ENCODE results near the gene NRXN3. TPM values are rescaled to one million over a fixed set of nuclear protein-coding genes. Genes with fewer than 3 reads are reported as not detected.

The NRXN3 gene
- total RNA-seq, 1 experiment from 2014 or later: 0.23 TPM

DNA sequence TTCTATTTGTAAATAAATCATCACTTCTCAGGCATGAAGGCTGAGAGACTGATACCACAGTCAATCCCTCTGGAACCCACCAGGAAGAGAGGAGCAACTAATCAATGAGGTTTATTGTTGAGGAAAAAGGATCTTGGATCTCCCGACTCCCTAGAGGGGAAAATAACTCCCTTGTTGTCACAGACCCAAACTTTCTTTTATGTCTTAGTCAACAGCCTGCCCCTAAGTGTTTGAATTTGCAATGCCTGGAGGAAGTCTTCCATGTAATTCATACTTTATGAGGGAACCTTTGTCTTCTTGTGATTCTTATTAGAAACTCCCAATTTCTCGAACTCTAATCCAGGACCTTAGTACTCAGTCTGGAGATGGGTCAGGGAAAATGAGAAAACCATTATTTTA is 1235.3 kb downstream of the NRXN3 start:
- DNase-seq (ENCODE audit: low read depth): no peak

DNA sequence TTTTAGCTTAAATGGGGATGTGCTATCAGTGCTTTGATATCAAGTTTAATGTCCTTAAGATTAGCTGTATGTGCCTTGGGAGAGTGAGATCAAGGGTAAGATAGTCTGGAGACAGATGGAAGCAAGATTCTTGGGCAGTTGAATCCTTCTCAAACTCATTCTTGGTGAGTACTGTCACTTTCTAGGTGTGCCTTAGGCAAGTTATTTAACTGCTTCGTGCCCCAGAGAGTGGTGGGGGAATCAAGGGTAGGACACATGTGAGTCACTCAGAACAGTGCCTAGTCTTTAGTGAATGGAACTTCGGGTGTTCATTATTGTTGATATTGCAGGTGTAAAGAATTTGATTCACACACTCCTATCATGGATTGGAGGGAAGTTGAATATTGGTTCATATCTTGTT is 1237.4 kb downstream of the NRXN3 start:
- DNase-seq (ENCODE audit: low read depth): no peak

DNA sequence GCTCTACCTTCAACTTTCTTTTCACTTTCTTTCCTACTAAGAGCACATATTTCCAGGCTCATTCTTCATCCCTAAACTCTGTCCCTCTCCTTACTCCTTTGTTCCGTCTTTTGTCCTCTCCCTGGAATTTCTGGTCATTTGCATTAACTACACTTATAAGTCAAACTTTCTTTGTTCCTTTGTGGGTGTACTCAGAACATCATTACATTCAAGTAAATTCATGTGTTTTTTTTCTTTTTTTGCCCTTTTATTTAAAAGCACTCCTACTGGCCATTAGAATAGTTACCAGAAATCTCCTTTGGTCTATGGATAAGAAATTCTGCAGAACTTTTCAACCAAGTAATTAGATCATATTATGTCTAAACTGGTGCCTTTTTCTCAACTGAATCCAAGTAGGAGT is 1238.5 kb downstream of the NRXN3 start:
- DNase-seq (ENCODE audit: low read depth): no peak

GRCh38 chr14:79411403-79412174 is 1241.4 kb downstream of the NRXN3 start:
- DNase-seq (ENCODE audit: low read depth): peak; percentile 2

- DNase-seq (ENCODE audit: low read depth): no peak
Observed at GRCh38 chr14:79412822-79413221, 1242.6 kb downstream of the NRXN3 start.

DNA sequence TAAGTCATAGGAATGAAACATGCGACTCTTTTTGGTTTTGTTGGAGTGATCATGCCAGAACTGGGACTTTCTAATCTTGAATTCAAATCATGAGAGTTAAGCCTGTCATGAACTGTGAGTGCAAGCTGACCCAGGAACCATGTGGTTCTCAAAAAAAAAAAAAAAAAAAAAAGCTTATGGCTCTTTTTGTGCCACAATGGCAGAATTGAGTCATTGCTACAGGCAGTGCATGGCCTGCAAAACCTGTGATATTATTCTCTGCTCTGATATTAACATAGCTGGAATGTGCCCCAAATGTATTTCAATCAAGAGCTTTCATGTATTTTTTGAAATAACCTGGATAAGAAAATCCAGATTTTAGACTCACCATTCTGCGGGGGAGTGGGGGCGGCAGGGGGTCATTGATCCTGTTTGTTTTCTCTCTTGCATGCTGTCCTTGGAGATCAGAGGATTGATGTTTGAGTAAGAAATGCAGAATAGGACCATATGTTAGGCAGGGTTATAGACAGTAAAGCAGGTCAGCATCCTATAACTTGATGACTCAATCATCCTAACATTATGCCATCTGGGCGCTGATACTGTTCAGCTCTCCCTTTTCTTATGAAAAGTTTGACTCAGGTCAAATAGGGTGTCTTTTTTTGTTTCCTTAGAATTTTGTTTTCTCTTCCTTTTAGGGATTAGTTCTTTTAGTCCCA is 1243.7 kb downstream of the NRXN3 start:
- DNase-seq (ENCODE audit: low read depth): no peak

GRCh38 chr14:79415726-79416125 is 1245.6 kb downstream of the NRXN3 start:
- DNase-seq (ENCODE audit: low read depth): no peak

GRCh38 chr14:79417961-79418360 is 1247.8 kb downstream of the NRXN3 start:
- no peak for DNase-seq (ENCODE audit: low read depth)

DNA sequence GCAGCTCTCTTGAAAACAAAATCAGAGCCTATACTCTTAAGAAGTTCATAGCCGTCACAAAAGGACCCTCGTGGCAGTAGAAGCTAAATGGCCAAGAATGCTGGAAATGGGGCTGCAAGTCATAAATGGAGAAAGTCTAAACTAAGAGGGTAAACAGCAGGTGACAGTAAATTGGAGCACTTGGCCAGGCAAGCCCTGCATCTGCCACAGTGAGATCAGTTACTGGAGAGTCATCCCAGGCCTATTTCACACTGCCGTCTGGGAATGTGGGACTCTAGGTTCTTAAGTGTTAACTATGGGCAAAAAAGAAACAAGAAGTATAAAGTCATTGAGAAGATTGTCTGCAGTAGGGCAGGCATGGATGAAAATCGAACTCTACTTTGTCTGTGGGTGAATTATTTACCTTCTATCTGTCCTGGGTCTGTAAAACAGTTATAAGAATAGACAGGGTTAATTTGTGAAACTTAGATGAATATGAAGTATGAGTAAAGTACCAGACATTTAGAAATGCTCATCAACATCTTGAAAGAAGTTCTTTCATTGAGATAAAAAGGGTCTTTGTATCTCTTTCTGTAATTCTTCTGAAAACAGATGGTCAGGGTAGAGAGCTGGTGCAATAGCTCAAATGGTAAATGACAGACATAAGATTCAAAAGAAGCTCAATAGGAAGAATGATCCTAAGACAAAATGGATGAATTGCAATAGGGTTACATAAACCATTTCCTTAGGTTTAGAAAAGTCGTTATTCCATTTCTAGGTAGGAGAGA is 1248.7 kb downstream of the NRXN3 start:
- DNase-seq (ENCODE audit: low read depth): no peak

GRCh38 chr14:79419571-79420327 is 1249.6 kb downstream of the NRXN3 start:
- DNase-seq (ENCODE audit: low read depth): no peak

DNA sequence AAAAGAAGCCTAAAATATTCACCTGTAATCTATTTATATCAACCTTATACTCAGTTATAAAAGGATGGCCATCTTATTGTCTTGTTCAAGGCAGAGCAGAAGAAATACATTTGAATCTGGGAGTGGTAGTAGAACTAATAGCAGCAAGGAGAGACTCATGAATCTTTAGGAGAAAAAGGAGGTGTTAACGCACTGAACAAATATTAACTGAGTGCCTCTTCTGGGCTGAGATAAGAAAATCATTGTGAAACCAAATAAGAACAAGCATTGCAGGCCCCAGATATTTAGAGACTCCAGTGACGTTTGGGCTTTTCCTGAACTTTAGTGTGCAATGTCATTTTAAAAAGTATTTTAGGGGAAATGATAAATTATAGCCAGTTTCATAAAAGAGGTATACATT is 1250.6 kb downstream of the NRXN3 start:
- no peak for DNase-seq (ENCODE audit: low read depth)

DNA sequence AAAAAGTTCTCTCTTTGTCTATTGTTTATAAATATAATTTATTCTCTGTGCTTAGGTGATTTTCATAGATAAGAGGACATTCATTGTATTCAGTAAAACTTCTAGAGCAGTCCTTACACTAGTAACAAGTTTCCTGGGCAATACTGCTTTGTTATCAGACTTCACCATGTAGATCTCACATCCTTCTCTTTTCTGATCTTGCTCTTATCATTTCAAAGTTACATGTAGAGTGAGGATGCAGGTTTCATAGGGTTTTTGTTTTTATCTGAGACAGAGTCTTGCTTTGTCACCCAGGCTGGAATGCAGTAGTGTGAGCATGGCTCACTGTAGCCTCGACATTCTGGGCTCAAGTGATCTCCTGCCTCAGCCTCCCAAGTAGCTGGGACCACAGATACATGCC is 1251.6 kb downstream of the NRXN3 start:
- no peak for DNase-seq (ENCODE audit: low read depth)

DNA sequence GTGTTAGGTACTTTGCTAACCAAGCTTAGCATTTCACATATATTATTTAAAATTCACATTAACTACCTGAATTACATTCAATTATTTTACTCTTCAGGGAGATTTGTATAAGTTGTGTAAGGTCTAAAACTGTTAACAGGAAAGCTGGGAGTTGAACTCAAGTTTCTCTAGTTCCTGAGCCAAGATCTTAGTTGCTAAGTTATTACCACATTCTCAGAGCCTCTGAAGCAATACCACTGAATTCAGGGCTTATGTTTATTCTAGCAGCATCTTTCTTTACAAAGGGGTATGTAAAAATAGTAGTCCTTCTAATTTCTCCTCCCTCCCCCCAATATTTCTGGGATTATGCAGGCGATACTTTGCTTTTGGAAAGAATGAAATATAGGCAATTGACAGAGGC is 1254.3 kb downstream of the NRXN3 start:
- no peak for DNase-seq (ENCODE audit: low read depth)

DNA sequence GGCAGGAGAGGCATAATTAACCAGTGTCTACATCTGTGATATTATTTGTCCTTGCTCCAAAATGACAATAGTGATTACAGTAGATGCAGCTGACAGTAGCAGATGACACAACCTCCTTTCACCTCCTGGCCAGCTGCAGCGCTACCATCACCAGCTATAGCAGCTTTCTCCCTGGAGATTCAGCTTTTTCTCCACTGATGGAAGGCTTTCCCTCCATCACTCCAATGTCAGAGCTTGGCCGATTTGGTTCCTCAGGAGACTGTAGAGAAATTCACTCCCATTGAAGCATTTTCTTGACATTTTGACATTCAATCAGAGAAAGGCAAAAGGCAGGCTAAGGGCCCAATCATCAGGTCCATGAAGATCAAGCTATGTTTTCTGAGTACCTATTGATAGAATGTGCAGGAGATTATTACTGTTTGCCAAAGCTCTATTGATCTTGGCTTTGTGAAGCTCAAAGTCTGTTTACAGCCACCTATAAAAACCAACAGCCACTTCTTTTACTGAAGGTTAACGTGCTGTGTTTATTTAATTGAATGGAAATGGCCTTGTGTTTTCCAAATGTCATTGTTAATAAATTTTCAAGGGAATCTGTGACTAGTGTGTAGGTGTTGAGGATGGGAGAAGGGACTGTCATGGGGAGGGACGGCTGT is 1256.1 kb downstream of the NRXN3 start:
- no peak for DNase-seq (ENCODE audit: low read depth)

GRCh38 chr14:79432640-79433039 is 1262.5 kb downstream of the NRXN3 start:
- no peak for DNase-seq (ENCODE audit: low read depth)

DNA sequence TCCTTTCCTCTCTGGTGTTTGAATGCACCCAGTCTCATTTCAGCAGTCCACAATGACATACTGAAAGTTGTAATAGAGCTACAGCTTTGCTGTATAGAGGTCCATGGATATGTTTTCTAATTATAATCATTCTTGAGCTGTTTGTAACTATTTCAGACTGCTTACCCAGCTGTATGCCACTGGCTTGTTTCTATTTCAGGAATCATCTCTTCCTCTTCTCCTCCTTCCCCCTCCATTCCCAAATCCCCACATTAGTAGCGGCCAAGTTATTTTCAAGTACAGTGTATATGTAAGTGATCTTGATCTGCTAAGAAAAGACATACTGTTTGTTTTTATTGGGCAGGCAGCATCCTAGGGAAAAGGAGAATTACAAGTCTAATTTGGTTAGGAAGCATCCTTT is 1266.2 kb downstream of the NRXN3 start:
- no peak for DNase-seq (ENCODE audit: low read depth)

GRCh38 chr14:79437951-79438350 is 1267.8 kb downstream of the NRXN3 start:
- no peak for DNase-seq (ENCODE audit: low read depth)

DNA sequence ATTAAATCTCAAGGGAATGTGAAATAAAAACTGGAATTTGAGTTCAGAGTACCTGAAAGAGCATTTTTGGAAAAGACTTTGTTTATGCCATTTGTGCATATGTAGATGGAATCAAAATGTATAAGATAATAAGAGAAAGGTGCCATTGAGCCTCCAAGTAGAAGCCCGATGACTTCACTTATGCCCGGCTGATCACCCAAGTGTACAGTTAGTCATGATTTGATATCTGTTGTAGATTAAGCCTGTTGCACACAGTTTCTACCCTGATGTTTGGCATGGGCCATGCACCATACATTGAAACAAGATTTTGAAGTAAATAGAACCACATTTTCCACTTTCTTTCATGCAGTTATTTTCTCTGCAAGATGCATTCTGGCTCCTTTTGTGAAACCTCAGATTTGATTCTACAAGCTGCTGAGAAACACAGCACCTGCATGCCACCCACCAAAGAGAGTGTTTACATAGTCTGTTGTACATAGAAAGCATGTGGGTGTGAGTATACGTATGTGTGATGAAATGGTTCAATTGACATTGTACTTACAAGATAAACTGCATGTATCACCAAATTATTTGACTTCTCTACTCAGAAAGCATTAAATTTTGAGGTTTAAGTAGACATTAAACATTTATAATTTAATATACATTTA is 1268.6 kb downstream of the NRXN3 start:
- DNase-seq (ENCODE audit: low read depth): no peak

DNA sequence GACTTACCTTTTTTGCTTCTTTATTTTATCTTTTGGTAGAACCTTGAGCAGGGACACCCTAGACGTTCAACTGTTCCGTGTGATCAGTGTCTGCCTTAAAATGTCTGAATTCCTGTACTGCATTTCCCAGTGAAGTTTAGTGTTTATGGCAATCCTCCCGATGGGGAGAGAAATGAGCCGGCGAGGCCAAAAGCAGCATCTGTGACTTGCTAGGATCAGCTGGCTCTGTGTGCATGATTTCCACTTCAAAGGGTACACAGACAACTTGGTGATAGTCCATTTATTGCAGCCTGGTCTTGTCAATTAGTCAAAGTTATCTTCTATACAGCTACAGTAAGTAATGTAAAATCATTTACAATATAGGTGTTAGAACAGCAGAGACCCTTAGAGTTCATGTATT is 1272.6 kb downstream of the NRXN3 start:
- DNase-seq (ENCODE audit: low read depth): no peak

DNA sequence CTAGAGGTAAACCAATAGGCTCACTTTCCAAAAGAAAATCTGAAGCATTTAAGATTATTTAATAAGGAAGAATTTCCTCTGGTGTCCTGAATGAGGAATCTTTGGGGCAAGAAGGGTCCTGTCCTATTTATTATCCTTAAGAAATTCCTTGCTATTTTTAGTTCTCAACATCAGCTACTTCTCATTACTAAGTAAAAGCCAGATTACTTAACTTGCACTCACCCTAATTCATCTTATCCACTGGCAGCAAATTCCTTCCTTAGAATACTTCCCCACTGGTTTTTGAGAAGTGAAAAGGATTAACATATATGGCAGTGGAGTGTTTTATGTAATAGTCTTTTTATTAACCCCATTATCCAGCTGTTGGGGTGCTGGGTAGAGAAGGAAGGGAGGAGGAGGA is 1273.4 kb downstream of the NRXN3 start:
- DNase-seq (ENCODE audit: low read depth): no peak

GRCh38 chr14:79448960-79449359 is 1278.8 kb downstream of the NRXN3 start:
- no peak for DNase-seq (ENCODE audit: low read depth)

Data from LHCN-M2 (cell line).